NCI-H2029 (cell line): ENCODE data around the gene ZNF273.
"Not testable (repeated sequence)": the region's sequence is repeated elsewhere in the genome, so short reads cannot be mapped to it uniquely, and the experiment has no call there.

ENCODE experiments used
- DNase-seq: peaks from one replicate; lab custom pipeline; 2025; lab: John Stamatoyannopoulos, UW

ZNF273 gene

DNA sequence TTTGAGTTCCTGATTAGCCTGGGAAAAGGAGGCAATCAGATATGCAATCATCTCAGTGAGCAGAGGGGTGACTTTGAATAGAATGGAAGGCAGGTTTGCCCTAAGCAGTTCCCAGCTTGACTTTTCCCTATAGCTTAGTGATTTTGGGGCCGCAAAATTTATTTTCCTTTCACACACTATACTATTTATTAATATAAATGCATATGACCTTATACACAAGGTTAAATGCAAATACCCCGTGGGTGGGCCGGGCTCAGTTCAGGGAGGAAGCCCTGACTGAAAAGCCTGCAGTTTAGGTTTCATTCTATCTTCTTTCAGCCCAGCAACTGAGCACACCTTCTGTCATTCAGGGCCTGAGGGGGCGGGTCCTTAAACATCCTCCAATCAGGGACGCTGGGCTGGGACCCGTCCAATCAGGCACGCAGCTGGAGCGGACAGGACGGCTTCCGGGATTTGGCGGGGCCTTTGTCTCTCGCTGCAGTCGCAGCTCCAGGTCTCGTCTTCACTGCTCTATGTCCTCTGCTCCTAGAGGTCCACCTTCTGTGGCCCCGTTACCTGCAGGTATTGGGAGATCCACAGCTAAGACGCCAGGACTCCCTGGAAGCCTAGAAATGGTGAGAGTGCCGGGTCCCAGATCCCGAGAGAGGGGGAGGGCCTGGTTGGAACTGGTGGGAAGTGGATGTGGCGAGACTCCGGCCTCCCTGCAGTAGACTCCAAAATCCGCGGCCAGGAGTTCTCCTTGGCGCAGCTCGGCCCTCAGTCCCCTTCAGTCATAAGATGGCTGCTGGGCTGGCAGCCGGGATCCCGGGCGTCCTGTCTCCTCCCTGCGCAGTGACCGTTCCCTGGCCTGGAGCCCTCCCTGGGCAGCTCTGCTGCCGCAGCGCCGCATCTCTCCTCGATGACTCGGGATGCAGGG is at the start of gene ZNF273:
TSS of gene ZNF273 (plus strand) at position 468 of the 916 bp plus-strand sequence. CDS start at position 513, 45 bp downstream.
- DNase-seq = peak; percentile 93

- DNase-seq = no peak
Measured at GRCh38 chr7:64853679-64854078, 49.4 kb upstream of the ZNF273 start.

DNA sequence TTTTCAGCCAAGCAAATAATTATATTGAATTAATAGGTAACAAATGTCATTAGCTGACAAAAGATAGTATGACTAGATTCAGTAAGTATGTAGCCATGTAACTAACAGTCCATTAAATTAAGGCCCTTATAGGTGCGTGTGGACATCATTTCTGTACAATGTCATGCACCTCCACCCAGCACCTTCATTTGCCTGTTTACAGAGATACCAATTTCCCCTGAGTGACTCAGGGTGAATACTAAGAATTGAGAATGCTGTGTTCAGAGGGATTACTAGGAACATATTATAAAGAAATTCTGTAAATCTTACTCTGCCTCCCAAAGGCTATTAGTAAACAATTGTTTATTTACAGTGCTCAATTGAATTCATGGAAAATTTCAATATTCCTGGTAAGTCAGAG is 48.1 kb upstream of the ZNF273 start:
- DNase-seq = no peak

- no peak for DNase-seq
Measured at GRCh38 chr7:64863021-64863420, 40.1 kb upstream of the ZNF273 start.

GRCh38 chr7:64863530-64863929 is 39.5 kb upstream of the ZNF273 start:
- DNase-seq = not testable (repeated sequence)

GRCh38 chr7:64863969-64864368 is 39.1 kb upstream of the ZNF273 start:
- DNase-seq = no peak

GRCh38 chr7:64867863-64868440 is 35.1 kb upstream of the ZNF273 start:
- DNase-seq = no peak

DNA sequence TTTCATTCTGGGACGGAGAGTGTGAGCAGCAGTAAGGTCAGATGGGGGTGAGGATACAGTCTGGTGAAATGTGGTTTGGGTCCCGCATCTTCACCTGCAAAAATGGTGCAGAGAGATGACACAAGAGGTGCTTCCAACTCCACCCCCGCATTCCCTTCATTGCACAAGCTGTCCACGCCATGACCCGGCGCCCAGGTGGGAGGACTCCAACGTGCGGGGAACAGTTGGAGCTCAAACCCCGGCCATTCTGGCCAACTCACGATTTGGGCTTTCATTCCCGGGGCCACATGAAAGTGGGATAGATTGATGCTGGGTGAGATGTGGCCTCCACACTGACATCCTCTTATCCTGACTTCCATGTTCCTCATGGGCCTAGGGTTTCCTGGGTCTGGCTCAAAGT is 34.6 kb upstream of the ZNF273 start:
- no peak for DNase-seq

- no peak for DNase-seq
Measured at GRCh38 chr7:64869121-64869725, 33.9 kb upstream of the ZNF273 start.

DNA sequence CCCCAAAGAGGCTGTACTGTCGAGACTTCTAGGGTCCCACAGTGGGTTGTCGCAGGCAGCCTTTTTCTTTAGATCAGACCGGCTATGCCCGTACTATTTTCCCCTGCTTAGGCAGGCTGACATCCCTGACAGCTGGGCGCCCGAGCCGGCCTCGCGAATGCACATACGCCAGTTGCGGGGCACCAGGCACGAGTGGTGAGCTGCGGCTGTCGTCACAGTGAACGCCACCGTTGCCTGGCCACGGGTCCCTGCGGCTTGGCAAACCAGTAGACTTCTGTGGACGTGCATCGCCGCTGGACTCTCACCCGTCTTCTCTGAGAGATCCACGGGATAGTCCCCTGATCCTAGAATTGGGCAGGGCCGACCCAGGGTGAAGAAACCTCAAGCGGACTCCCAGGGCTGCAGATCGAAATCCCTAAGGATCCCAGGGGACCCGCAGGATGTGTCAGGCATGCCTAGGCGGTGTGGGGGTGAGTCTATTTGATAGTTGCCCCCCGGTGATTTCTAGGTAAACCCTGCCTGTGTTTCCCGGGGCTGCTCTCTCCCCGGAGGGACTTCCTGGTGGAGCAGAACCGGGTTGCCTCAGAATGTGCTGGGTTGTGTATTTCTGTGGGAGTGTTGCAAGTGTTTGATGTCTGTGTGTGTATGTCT is 33.0 kb upstream of the ZNF273 start:
- DNase-seq = no peak

GRCh38 chr7:64870656-64871055 is 32.4 kb upstream of the ZNF273 start:
- DNase-seq = no peak

GRCh38 chr7:64871761-64872160 is 31.3 kb upstream of the ZNF273 start:
- DNase-seq = no peak

GRCh38 chr7:64872351-64873154 is 30.5 kb upstream of the ZNF273 start:
- no peak for DNase-seq

DNA sequence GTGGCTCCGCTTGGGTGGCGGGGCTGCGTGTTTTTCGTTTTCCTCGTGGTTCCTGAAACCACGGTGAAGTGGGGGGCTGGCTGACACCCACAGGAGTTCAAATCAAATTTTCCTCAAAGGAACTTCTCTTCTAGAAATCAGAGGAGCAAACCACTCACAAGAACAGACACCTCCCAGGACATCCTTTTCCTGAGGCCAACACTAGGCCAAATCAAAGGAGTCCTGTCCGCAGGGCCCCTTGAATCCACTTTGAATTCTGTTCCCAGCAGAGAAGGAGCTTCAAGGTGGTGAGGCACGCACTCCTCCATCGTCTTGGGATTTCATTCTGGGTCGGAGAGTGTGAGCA is 29.9 kb upstream of the ZNF273 start:
- DNase-seq = no peak

GRCh38 chr7:64873517-64873916 is 29.6 kb upstream of the ZNF273 start:
- DNase-seq = no peak

DNA sequence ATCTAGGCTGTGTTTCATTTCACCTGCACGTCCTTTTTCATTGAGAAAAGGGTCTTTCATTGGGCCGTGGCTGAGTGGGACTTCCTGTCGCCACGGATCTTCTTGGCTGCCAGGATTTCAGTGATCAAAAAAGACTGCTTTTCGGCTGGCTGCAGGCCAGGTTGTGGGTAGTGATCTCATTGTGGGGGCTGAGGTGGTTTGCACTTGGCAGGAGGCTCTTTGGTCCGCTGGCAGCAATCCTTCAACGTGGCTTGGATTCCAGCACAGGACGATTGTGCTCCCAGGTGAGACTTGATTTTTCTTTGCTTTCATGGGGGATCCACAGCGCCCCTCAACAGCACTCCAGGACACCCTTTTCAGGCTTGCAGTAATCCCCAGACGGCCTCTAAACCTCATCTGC is 29.0 kb upstream of the ZNF273 start:
- peak; percentile 60 for DNase-seq

- DNase-seq = no peak
Measured at GRCh38 chr7:64874562-64875250, 28.4 kb upstream of the ZNF273 start.

GRCh38 chr7:64875258-64875657 is 27.8 kb upstream of the ZNF273 start:
- no peak for DNase-seq

DNA sequence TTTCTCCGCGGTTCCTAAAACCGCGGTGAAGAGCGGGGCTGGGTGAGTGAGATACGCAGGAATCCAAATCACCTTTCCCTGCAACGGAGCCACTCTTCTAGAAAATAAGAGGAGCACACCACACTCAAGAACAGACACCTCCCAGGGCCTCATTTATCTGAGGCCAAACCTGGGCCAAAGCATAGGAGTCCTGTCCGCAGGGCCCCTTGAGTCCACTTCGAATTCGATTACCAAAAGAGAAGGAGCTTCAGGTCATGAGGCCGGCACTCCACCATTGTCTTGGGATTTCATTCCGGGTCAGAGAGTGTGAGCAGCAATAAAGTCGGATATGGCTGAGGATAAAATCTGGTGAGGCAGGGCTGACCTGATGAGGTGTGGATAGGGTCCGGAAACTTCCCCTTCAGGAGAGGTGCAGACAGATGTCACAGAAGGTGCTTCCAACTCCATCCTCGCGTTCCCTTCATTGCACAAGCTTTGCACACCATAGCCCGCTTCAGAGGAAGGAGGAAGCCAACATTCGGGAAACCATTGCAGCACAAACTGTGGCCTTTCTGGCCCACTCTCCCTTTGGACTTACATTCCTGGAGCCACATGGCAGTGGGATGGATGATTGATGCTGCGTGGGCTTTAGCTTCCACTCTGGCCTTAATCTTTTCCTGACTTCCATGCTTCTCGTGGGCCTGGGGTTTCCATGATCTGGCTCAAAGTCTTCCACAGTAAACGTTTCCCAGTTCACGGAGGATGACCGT is 27.2 kb upstream of the ZNF273 start:
- DNase-seq = no peak
